ENCODE data around the gene RHOBTB1.

RHOBTB1 gene

DNA sequence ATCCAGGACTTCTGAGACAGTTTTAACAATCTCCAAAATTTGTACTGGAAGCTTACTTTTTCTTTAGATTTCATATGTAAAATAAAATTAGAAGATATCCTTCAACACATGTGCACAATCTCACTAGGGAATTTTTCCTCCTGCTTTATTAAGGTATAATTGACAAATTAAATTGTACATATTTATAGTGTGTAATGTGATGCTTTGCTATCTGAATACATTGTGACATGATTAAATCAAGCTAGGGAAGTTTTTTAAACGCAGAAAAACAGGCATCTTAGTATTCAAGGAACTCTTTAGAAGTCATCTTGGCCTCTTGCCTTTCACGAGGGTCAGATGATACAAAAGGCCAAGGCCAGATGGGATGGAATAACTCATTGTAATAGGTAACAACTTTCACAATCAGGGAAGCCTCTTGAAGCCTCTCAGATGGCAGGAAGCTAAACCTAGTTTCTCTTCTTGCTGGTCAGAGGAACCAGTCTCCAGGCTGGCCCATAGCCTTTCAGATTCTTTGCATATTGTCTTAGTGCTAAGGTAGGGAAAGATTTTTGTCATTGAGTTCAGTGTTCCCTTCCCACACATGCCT, 78.7 kb downstream of the RHOBTB1 start:
- TF ChIP-seq, protein P1, sequence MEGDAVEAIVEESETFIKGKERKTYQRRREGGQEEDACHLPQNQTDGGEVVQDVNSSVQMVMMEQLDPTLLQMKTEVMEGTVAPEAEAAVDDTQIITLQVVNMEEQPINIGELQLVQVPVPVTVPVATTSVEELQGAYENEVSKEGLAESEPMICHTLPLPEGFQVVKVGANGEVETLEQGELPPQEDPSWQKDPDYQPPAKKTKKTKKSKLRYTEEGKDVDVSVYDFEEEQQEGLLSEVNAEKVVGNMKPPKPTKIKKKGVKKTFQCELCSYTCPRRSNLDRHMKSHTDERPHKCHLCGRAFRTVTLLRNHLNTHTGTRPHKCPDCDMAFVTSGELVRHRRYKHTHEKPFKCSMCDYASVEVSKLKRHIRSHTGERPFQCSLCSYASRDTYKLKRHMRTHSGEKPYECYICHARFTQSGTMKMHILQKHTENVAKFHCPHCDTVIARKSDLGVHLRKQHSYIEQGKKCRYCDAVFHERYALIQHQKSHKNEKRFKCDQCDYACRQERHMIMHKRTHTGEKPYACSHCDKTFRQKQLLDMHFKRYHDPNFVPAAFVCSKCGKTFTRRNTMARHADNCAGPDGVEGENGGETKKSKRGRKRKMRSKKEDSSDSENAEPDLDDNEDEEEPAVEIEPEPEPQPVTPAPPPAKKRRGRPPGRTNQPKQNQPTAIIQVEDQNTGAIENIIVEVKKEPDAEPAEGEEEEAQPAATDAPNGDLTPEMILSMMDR (IDR thresholded peaks at IDR 0.05; ENCODE audit: low read depth, low read length) = no peak
- no peak for TF ChIP-seq EZH2phosphoT487 (IDR thresholded peaks at IDR 0.05; ENCODE audit: low read depth)
- Histone ChIP-seq H4K20me1 (ENCODE audit: insufficient read depth, low read length) (no peaks in the 10 kb centered on the region), H3K9me3 (ENCODE audit: insufficient read depth, low read length) (no peaks in the 10 kb centered on the region), H3K4me1 (ENCODE audit: low read length) (no peaks in the 10 kb centered on the region), H3K36me3 (replicated peaks; ENCODE audit: low read depth, low read length) (no peaks in the 10 kb centered on the region), H2AFZ (ENCODE audit: low read depth, low read length) (no peak overlapping the region), H3K79me2 (ENCODE audit: low read length) (no peaks in the 10 kb centered on the region), H3K9ac (ENCODE audit: low read length) (no peak overlapping the region), H3K27ac (ENCODE audit: low read length) (no peak overlapping the region), H3K4me2 (ENCODE audit: low read length) (no peak overlapping the region), H3K4me3 (ENCODE audit: low read length) (no peak overlapping the region), H3K27me3 (ENCODE audit: low read depth, low read length) (no peaks in the 10 kb centered on the region)

DNA sequence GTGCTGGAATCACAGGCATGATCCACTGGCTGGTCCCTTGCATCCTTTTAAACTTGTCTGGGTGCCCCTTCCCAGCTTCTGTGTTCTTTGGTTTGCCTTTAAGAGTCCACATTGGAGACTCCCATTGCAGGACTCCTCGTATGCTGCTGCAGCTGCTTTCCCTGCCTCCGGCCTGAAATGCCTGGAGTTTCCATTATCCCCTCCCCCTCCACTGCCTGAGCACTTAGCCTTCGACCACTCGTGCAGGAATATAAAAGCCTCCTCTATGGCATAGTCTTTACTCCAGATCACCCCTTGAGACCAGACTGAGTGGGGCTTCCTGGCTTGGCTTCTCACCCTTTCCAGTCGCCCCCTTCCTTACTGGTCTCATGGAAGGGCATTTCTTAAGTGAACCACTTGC, 80.2 kb downstream of the RHOBTB1 start:
- TF ChIP-seq, protein P1 (IDR thresholded peaks at IDR 0.05; ENCODE audit: low read depth, low read length) = no peak
- TF ChIP-seq EZH2phosphoT487 (IDR thresholded peaks at IDR 0.05; ENCODE audit: low read depth) = no peak
- Histone ChIP-seq H3K4me3 (ENCODE audit: low read length) (no peak overlapping the region), H2AFZ (ENCODE audit: low read depth, low read length) (no peak overlapping the region), H3K4me2 (ENCODE audit: low read length) (no peak overlapping the region), H3K4me1 (ENCODE audit: low read length) (no peaks in the 10 kb centered on the region), H3K36me3 (replicated peaks; ENCODE audit: low read depth, low read length) (no peaks in the 10 kb centered on the region), H3K27me3 (ENCODE audit: low read depth, low read length) (no peaks in the 10 kb centered on the region), H3K9me3 (ENCODE audit: insufficient read depth, low read length) (no peaks in the 10 kb centered on the region), H3K27ac (ENCODE audit: low read length) (no peak overlapping the region), H3K9ac (ENCODE audit: low read length) (no peak overlapping the region), H3K79me2 (ENCODE audit: low read length) (no peaks in the 10 kb centered on the region), H4K20me1 (ENCODE audit: insufficient read depth, low read length) (no peaks in the 10 kb centered on the region)

GRCh38 chr10:60862517-60862916, 81.5 kb downstream of the RHOBTB1 start:
- TF ChIP-seq, protein P1 (IDR thresholded peaks at IDR 0.05; ENCODE audit: low read depth, low read length) = no peak
- no peak for TF ChIP-seq EZH2phosphoT487 (IDR thresholded peaks at IDR 0.05; ENCODE audit: low read depth)
- Histone ChIP-seq H3K4me2 (ENCODE audit: low read length) (no peak overlapping the region), H3K9me3 (ENCODE audit: insufficient read depth, low read length) (no peaks in the 10 kb centered on the region)

DNA sequence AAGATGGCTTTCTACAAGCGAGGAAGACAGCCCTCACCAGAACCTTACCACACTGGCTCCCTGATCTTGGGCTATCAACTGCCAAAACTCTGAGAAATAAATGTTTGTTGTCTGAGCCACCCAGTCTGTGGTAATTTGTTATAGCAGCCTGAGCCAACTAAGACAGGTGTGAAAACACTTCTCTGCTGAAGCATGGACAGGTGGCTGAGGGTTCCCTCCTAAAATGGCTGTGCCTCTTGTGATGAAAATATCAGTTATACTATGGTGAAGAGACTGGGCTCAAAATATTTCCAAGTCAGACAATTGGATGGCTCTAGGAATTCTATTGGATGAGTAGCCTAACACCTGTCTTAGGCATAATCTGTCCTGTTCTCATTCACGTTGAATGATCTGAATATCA, 87.6 kb downstream of the RHOBTB1 start:
- Histone ChIP-seq H3K9ac (ENCODE audit: low read length) (no peak overlapping the region), H4K20me1 (ENCODE audit: insufficient read depth, low read length) (no peaks in the 10 kb centered on the region), H3K4me2 (ENCODE audit: low read length) (no peak overlapping the region), H3K79me2 (ENCODE audit: low read length) (no peaks in the 10 kb centered on the region), H3K9me3 (ENCODE audit: insufficient read depth, low read length) (no peaks in the 10 kb centered on the region), H3K36me3 (replicated peaks; ENCODE audit: low read depth, low read length) (no peaks in the 10 kb centered on the region), H3K27me3 (ENCODE audit: low read depth, low read length) (no peaks in the 10 kb centered on the region), H3K4me1 (ENCODE audit: low read length) (no peaks in the 10 kb centered on the region), H3K4me3 (ENCODE audit: low read length) (no peak overlapping the region), H3K27ac (ENCODE audit: low read length) (no peak overlapping the region), H2AFZ (ENCODE audit: low read depth, low read length) (no peak overlapping the region)
- TF ChIP-seq, protein P1 (IDR thresholded peaks at IDR 0.05; ENCODE audit: low read depth, low read length) = no peak
- TF ChIP-seq EZH2phosphoT487 (IDR thresholded peaks at IDR 0.05; ENCODE audit: low read depth) = no peak

More at GRCh38 chr10:60862517-60862916, 81.5 kb downstream of the RHOBTB1 start:
- Histone ChIP-seq H3K4me1 (ENCODE audit: low read length) (no peaks in the 10 kb centered on the region), H3K27ac (ENCODE audit: low read length) (no peak overlapping the region), H3K36me3 (replicated peaks; ENCODE audit: low read depth, low read length) (no peaks in the 10 kb centered on the region), H3K27me3 (ENCODE audit: low read depth, low read length) (no peaks in the 10 kb centered on the region), H2AFZ (ENCODE audit: low read depth, low read length) (no peak overlapping the region), H3K4me3 (ENCODE audit: low read length) (no peak overlapping the region), H3K79me2 (ENCODE audit: low read length) (no peaks in the 10 kb centered on the region), H4K20me1 (ENCODE audit: insufficient read depth, low read length) (no peaks in the 10 kb centered on the region), H3K9ac (ENCODE audit: low read length) (no peak overlapping the region)
